ENCODE results near the gene SEPTIN10. TPM values are rescaled to one million over a fixed set of nuclear protein-coding genes. Genes with fewer than 3 reads are reported as not detected.

SEPTIN10 gene
- total RNA-seq, 4 donors from 2014 or later: 104 to 160 (median 118) TPM

GRCh38 chr2:109623923-109624322 lies 10.2 kb upstream of the SEPTIN10 start:
- no peak overlapping the region for H3K27ac ChIP-seq
- no peaks in the 10 kb centered on the region for H3K4me1 ChIP-seq
- no peak for DNase-seq (ENCODE audit: low spot score in 2 of 2)
- no peak for TF ChIP-seq POLR2A (IDR thresholded peaks at IDR 0.05)
- TF ChIP-seq, protein P1, sequence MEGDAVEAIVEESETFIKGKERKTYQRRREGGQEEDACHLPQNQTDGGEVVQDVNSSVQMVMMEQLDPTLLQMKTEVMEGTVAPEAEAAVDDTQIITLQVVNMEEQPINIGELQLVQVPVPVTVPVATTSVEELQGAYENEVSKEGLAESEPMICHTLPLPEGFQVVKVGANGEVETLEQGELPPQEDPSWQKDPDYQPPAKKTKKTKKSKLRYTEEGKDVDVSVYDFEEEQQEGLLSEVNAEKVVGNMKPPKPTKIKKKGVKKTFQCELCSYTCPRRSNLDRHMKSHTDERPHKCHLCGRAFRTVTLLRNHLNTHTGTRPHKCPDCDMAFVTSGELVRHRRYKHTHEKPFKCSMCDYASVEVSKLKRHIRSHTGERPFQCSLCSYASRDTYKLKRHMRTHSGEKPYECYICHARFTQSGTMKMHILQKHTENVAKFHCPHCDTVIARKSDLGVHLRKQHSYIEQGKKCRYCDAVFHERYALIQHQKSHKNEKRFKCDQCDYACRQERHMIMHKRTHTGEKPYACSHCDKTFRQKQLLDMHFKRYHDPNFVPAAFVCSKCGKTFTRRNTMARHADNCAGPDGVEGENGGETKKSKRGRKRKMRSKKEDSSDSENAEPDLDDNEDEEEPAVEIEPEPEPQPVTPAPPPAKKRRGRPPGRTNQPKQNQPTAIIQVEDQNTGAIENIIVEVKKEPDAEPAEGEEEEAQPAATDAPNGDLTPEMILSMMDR (IDR thresholded peaks at IDR 0.05): no peak
- no peak for TF ChIP-seq EP300 (IDR thresholded peaks at IDR 0.05)
- WGBS, 2 donors: 94 to 97% methylated on average over 4 of the region's 4 CpGs
- no peak overlapping the region for H3K4me3 ChIP-seq
- H3K27me3 ChIP-seq: no peaks in the 10 kb centered on the region
- no peaks in the 10 kb centered on the region for H3K36me3 ChIP-seq
- no peaks in the 10 kb centered on the region for H3K9me3 ChIP-seq

- DNase-seq (ENCODE audit: low spot score in 2 of 2): no peak
Observed at GRCh38 chr2:109623297-109623696, 9.5 kb upstream of the SEPTIN10 start.

DNA sequence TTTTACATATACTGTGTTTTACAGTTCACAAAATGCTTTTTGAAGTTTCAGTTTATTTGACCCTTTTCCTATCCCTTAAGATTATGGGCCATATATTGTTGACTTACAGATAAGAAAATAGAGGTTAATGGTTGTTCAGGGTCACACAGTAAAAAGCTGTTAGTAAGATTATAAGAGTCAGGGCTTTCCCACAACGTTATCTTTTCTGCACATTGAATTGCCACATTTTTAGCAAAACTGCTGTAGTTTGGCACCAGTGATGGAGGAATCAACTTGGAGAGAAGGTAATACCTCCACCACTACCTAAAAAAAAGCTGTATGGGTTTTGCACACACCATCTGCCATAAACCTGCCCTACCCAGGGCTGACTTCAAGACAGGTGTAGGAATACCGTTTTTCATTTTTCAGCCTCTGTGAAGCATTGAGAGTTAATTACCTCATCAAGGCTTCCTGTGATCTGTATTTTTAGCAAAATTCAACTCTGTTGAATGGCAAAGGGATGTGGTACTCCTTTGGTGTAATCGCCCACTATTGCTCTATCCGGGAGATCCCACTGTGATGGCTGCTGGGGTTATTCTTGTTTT lies 5.4 kb upstream of the SEPTIN10 start:
- Histone ChIP-seq H3K27ac (no peak overlapping the region), H3K36me3 (no peaks in the 10 kb centered on the region), H3K4me1 (peaks cover 0 to 27% (median 9%) of the 10 kb centered on the region in 4 donors), H3K9me3 (no peaks in the 10 kb centered on the region), H3K4me3 (no peak overlapping the region), H3K27me3 (no peaks in the 10 kb centered on the region)
- no peak for TF ChIP-seq EP300 (IDR thresholded peaks at IDR 0.05)
- TF ChIP-seq, protein P1 (IDR thresholded peaks at IDR 0.05): no peak
- DNase-seq (ENCODE audit: low spot score in 2 of 2): no peak
- WGBS, 2 donors: 70 to 81% methylated on average over 4 of the region's 4 CpGs

More at GRCh38 chr2:109623297-109623696, 9.5 kb upstream of the SEPTIN10 start:
- Histone ChIP-seq H3K27ac (no peak overlapping the region), H3K4me3 (no peak overlapping the region), H3K9me3 (no peaks in the 10 kb centered on the region), H3K27me3 (no peaks in the 10 kb centered on the region), H3K36me3 (no peaks in the 10 kb centered on the region), H3K4me1 (no peaks in the 10 kb centered on the region)
- TF ChIP-seq EP300 (IDR thresholded peaks at IDR 0.05): no peak
- TF ChIP-seq, protein P1 (IDR thresholded peaks at IDR 0.05): no peak
- TF ChIP-seq POLR2A (IDR thresholded peaks at IDR 0.05): no peak
- WGBS, 2 donors: 54 to 68% methylated on average over 5 of the region's 5 CpGs

DNA sequence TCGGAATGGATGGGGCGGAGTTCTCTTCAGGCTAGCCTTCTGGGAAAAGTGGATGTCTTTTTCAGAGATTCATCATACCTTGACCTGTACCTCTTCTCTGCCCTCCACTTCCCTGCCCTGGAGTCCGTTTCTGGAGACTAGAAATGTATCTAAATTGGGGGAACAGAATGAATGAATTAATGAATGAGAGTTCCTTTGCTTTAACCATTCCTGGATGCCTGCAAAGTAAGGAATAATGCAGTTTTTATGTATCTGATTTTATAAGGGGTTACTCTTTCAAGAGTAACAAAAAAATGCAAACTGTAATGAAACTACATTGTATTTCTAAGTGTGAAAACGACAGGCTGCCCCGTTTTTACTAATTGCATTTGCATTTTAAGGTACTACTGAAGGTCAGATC lies 2.4 kb upstream of the SEPTIN10 start:
- peak overlapping the region in 2 of 4 donors; percentile 70 to 82 for H3K4me3 ChIP-seq
- no peaks in the 10 kb centered on the region for H3K9me3 ChIP-seq
- H3K4me1 ChIP-seq: peaks cover 0 to 42% (median 16%) of the 10 kb centered on the region in 4 donors
- H3K27ac ChIP-seq: peak overlapping the region in 1 of 4 donors; percentile 98
- TF ChIP-seq, protein P1 (IDR thresholded peaks at IDR 0.05): no peak
- TF ChIP-seq EP300 (IDR thresholded peaks at IDR 0.05) (no peak), POLR2A (IDR thresholded peaks at IDR 0.05) (no peak)
- DNase-seq (ENCODE audit: low spot score in 2 of 2): no peak
- no peaks in the 10 kb centered on the region for H3K27me3 ChIP-seq
- H3K36me3 ChIP-seq: no peaks in the 10 kb centered on the region
- 60% methylated on average over 5 of the region's 5 CpGs for WGBS, 2 donors

GRCh38 chr2:109615637-109616144 lies 1.9 kb upstream of the SEPTIN10 start:
- no peak for DNase-seq (ENCODE audit: low spot score in 2 of 2)
- 58 to 61% methylated on average over 23 to 24 of the region's 24 CpGs for WGBS, 2 donors
- H3K27me3 ChIP-seq: no peaks in the 10 kb centered on the region
- peak overlapping the region in 3 of 4 donors; percentile 97 to 98 (median 98) for H3K27ac ChIP-seq
- TF ChIP-seq POLR2A (IDR thresholded peaks at IDR 0.05) (no peak), EP300 (IDR thresholded peaks at IDR 0.05) (no peak)
- TF ChIP-seq, protein P1 (IDR thresholded peaks at IDR 0.05): no peak
- H3K4me1 ChIP-seq: peaks cover 0 to 44% (median 16%) of the 10 kb centered on the region in 4 donors
- H3K36me3 ChIP-seq: no peaks in the 10 kb centered on the region
- H3K9me3 ChIP-seq: no peaks in the 10 kb centered on the region
- H3K4me3 ChIP-seq: peak overlapping the region; percentile 46 to 86 (median 76)

Measured in tibial nerve (tissue), 4 donors.